Globus pallidus (tissue), 1 donor: ENCODE measurements around the gene SLC51A.

ENCODE experiments used
- DNase-seq: peaks from one replicate; pipeline ENCODE4 v3.0.0-alpha.2; 2015; ENCODE audit warnings: low spot score

Gene SLC51A

DNA sequence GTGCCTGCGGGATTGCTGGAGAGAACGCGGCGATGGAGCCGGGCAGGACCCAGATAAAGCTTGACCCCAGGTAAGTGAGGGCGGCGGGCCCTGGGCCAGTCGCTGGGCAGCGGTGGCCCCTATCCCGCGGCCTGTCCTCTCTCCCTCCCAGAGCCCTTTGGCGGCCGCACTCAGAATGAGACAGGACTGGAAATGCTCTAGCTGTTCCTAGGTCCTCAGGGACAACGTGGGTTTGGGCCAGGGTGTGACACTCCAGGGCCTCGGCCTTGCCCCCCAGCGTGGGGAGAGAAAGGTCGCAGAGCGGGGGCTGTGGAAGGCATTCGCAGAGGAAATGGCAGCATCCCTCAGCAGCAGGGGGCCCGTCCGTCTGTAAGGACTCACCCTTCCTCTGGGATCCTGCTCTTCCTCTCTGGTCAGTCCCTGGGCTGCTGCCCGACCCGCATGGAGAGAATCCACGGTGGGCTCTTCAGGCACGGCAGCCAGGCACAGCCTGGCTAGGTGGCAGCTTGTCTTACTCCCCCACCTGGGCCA is 412 bp downstream of the SLC51A start:
- DNase-seq, result no peak

GRCh38 chr3:196217307-196218154 is 1.2 kb downstream of the SLC51A start:
- DNase-seq, result no peak

GRCh38 chr3:196218155-196218712 is 1.9 kb downstream of the SLC51A start:
- no peak for DNase-seq

- DNase-seq, result peak; percentile 46
Measured at GRCh38 chr3:196219194-196219969, 3.0 kb downstream of the SLC51A start.

DNA sequence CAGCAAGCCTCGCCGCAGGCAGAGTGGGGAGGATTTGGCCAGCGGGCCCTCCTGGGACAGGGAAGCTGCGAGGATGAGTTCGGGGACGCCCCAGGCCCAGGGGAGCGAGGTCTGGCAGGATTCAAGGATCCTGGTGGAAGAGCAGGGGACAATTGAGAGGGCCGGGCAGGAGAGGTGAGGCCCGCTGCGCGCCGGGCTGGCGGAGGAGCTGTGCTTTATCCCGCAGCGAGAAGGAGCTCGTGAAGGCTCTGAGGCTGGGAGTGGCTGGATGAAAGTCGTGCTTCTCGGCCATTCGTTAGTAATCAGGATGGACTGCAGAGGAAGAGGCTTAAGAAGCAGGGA is 3.6 kb downstream of the SLC51A start:
- DNase-seq, result no peak

DNA sequence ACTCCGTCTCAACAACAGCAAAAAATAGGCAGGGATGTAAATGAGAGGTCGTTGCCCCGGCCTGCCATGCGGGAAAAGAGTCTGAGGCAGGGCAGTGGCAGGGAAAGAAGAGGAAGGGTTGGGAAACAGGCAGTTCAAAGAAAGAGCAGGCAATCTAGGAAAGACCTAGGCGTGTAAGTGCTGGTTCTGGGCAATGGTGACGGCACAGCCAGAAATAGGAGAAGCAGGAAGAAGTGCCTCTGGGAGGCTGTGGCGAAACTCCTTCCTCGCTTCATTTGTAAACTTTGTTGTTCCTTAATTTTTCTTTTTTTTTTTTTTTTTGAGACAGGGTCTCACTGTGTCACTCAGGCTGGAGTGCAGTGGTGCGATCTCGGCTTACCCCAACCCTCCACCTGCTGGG is 4.3 kb downstream of the SLC51A start:
- DNase-seq, result peak; percentile 26

DNA sequence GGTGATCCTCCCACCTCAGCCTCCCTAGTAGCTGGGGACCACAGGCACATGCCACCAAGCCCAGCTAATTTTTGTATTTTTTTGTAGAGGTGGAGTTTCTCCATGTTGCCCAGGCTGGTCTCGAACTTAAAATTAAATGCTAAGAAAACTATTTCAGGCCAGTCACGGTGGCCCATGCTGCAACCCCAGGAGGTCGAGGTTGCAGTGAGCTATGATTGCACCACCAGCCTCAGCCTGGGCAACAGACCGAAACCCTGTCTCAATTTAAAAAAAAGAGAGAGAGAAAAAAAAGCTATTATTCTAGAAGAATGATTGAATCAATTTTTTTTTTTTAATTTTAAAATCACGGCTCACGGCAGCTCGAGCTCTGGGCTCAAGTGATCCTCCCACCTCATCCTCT is 4.7 kb downstream of the SLC51A start:
- no peak for DNase-seq

DNA sequence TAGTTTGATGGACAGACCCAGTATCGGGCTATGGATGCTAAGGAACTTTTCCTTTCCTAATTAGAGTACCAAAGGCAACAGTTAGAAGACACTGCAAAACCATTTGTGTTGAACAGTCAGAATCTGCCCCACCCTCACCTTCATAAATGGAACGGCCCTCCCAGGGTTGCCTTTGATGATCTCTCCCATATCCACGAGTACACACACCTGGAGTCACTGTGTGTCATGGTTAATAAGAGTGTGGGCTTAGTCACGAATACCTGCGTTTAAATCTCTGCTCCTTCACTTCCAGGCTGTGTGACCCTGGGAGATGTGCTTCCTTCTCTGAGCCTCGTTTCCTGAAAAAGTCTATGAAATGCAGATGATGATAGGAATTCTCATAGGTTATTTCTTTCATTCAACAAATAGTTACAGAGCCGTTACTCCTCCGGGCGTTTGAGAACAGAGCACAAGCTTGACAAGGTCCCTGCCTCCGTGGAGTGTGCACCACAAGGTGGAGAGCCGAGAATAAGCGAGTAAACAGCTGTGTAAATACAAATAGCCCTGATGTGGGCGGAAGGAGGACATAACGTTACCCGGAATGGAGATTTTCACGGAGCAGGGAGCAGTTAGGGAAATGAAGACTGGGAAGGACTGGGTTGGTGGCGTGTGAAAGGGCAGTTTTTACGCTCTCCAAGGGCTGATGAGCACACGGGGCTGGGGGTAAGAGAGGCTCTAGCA is 6.7 kb downstream of the SLC51A start:
- DNase-seq, result no peak

GRCh38 chr3:196225086-196225485 is 8.8 kb downstream of the SLC51A start:
- DNase-seq, result no peak

DNA sequence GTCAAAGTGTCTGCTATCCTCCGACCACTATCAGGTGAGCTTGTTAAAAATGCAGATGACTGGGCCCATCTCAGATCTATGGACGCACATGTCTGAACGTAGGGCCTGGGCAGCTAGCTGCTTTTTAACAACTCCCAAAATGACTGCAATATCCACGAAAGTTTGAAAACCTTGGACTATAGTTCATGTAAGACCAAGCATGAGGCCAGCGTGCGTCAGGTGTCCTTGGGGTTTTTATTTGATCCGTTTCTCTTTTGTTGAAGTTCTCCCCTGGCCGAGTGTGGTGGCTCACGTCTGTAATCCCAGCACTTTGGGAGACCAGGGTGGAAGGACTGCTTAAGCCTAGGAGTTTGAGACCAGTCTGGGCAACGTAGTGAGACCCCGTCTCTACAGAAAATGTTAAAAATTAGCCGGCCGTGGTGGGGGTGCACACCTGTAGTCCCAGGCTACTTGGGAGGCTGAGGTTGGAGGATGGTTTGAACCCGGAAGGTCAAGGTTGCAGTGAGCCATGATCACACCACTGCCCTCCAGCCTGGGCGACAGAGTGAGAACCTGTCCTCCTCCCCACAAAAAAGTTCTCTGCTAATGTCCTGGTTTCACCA is 9.5 kb downstream of the SLC51A start:
- no peak for DNase-seq

- DNase-seq, result no peak
Measured at GRCh38 chr3:196227121-196227561, 10.8 kb downstream of the SLC51A start.

DNA sequence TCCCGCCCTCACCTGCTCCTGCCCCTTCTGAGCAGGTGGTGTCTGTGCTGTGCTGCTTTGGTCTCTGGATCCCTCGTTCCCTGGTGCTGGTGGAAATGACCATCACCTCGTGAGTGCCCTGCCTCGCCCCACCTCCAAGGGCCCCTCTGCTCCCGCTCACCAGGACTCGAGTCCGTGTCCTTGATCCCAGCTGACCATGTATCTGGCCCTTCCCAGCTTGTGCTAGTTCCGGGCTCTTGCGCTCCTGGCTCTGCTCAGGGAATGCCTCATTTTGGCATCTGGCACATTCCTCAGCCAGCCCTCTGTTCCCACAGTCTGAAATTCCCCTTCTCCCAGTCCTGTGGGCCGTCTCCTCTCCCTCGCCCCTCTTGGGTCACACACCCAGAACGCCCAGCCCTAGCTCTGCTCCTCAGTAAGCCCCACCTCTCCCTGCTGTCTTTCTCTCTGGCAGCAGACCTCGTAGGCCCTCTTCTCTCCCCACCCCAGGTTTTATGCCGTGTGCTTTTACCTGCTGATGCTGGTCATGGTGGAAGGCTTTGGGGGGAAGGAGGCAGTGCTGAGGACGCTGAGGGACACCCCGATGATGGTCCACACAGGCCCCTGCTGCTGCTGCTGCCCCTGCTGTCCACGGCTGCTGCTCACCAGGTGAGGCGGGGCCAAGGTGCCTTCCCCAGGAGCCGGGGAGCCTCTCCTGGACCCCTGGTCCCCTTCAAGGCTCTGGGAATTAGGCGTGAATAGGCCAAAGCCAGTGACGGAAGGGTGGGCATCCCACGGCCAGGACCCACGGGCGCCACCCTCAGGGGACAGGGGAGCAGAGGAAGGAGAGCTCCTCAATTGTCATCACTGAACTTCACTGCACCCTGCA is 11.5 kb downstream of the SLC51A start:
- DNase-seq, result no peak

DNA sequence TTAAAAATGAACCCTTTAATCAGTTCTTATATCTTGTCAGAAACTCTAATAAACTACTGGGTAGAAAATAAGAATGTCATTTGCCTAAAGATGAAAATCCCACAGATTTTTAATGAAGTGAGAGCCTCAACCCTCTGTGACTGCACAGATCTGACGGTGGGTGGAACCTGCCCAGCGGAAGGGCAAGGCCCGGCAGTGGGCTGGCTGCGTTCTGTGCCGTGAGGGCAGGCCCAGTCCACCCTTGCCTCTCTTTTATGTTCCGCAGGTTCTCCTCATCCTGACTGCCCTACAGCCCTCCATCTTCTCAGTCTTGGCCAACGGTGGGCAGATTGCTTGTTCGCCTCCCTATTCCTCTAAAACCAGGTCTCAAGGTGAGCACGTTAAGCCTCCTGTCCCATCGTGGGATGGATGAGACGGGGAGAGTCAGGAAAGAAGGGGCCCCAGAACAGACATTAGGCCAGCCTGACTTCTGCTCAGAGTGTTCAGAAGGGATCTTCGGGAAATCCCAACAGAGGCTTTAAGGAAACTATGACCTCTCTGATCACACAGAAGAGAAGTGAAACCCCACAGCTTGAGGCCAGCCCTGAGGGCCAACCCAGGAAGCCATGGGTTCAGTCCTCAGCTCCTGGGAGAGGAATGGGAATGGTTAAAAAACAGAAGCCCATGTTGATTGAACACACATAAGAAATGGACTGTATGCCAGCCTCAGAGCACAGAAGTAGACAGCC is 16.0 kb downstream of the SLC51A start:
- DNase-seq, result no peak

GRCh38 chr3:196232882-196233251 is 16.5 kb downstream of the SLC51A start:
- no peak for DNase-seq

DNA sequence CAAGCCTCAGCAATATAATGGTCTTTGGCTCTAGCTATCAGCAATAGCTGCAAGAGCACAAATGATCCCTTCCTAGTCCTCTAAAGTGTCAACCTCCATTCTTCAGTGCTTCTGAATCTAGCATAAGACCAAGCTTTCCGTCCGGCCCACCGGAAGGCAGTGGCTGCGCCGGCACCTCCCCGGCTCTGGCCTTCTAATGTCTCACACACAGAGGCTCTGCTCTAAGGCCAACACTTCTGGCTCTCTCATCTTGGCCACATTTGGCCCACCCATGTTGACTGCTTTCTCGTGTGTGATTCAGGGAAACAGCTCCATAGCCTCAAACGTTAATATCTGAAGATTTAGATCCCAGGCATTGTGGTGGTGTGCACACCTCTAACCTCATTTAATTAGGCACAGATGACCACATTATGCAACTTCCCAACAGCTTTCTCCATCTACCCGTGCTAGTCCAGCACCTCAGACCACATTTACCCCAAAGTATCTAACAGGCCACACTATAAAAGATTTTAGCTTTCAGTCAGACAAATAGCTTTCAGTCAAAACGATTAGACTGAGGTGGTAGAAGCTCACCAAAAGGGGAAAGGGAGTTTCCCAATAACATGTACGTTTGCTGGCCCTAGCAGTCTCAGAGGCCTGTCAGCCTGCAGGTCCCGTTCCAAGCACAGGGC is 19.3 kb downstream of the SLC51A start:
- DNase-seq, result no peak

GRCh38 chr3:196236223-196236622 is 19.9 kb downstream of the SLC51A start:
- no peak for DNase-seq

DNA sequence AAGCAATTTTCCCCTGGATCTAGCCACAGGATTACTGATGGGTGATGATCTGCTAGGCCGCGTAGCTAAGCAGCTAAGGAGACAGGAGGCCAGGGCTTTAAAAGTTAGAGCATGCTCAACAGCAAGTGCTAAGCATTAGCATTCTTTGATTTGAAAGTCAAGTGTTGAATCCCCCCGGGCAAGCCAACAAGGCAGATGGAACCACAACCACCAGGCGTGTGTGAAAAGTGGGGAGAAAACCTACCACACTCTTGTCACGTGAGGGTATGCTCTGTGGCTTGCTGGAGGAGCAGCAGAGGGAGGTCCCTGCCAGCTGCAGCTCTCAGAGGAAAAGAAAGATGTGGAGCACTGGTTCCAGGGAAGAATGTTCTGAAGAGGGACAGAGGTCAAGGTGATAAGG is 20.9 kb downstream of the SLC51A start:
- DNase-seq, result no peak

GRCh38 chr3:196238612-196239560 is 22.6 kb downstream of the SLC51A start:
- DNase-seq, result no peak
